Epithelial cell of esophagus (primary cell): ENCODE measurements around the gene TMEFF2.

ENCODE experiments used
- DNase-seq: peaks from one replicate; pipeline ENCODE4 v3.0.0; 2010; ENCODE audit warnings: low read depth
- H3K4me3 ChIP-seq: 2 replicates; pipeline ENCODE4 v1.5.1; 2011; ENCODE audit warnings: mild to moderate bottlenecking, low read length, control low read depth
- TF ChIP-seq, protein P1 (sequence below): IDR thresholded peaks from 2 replicates; pipeline ENCODE4 v1.5.1; 2011; ENCODE audit warnings: low read depth, mild to moderate bottlenecking, low read length, control low read depth, inconsistent platforms; ENCODE audit not compliant: insufficient read depth; ENCODE audit errors: missing control alignments

The TMEFF2 gene

DNA sequence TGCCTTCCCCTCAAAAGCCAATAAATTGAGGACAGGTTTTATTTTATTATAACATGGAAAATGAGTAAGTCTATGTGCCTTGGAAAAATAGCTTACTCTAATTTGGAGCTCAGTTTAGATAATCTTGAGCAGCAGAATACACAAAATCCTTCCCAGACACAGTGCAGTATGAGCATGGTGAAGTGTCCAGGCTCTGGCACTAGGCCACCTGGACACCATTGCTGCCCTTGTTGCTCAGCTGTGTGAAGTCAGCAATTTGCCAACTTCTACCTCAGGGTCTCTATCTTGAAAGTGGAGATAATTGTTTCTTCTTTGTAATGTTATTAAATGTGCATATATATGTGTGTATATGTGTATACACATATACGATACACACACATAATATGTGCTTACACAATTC is 242.9 kb downstream of the TMEFF2 start:
- H3K4me3 ChIP-seq: no peak overlapping the region
- TF ChIP-seq, protein P1, sequence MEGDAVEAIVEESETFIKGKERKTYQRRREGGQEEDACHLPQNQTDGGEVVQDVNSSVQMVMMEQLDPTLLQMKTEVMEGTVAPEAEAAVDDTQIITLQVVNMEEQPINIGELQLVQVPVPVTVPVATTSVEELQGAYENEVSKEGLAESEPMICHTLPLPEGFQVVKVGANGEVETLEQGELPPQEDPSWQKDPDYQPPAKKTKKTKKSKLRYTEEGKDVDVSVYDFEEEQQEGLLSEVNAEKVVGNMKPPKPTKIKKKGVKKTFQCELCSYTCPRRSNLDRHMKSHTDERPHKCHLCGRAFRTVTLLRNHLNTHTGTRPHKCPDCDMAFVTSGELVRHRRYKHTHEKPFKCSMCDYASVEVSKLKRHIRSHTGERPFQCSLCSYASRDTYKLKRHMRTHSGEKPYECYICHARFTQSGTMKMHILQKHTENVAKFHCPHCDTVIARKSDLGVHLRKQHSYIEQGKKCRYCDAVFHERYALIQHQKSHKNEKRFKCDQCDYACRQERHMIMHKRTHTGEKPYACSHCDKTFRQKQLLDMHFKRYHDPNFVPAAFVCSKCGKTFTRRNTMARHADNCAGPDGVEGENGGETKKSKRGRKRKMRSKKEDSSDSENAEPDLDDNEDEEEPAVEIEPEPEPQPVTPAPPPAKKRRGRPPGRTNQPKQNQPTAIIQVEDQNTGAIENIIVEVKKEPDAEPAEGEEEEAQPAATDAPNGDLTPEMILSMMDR: no peak
- no peak for DNase-seq

DNA sequence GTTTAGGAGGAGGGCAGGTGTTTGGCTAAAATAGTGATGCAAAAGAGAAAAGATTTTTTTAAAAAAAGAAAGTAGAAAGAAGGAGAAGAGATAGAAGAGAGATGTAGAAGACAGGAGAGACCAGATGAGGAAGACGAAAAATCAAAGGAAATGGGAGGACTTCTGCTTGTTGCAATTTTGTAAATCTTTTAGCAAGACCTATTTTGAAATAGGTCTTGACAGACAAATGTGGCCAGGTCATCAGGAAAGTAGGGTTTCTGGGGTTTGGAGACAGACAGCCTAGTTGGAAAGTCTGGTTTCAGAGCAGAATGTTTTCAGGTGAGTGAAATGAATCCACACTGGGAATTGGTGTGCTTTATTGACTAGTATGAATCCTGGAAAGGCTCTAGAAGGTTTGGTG is 243.4 kb downstream of the TMEFF2 start:
- DNase-seq: no peak
- no peak overlapping the region for H3K4me3 ChIP-seq
- TF ChIP-seq, protein P1: no peak

DNA sequence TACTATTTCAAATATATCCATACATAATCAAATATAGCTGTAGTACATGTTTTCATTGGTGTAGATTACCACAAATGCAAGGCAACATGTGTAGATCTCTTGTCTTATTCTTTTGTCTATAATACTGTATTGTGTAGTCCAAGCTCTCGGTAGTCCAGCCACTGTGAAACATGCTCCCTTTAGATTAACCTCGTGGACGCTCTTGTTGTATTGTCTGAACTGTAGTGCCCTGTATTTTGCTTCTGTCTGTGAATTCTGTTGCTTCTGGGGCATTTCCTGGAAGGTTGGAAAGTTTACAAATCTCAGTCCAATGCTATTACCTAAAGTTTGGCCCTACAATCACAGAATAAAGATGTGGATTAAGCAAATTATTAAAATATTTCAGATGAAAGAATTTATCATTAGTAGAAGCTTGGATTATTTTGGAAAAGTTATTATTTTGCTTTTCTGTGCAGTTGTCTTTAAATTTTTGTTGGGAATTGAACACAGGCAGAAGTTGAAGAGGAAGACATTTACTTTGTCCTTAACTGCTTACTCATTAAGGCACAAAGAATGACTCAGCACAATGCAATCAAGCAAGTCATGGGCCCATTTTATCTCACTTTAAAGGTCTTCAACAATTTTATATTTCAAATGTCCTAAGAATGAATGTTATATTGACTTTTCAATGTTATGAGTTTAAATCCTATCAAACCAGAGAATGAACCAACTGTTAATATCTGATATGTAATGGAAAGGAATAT is 244.4 kb downstream of the TMEFF2 start:
- TF ChIP-seq, protein P1: no peak
- DNase-seq: peak; percentile 49
- H3K4me3 ChIP-seq: no peak overlapping the region

DNA sequence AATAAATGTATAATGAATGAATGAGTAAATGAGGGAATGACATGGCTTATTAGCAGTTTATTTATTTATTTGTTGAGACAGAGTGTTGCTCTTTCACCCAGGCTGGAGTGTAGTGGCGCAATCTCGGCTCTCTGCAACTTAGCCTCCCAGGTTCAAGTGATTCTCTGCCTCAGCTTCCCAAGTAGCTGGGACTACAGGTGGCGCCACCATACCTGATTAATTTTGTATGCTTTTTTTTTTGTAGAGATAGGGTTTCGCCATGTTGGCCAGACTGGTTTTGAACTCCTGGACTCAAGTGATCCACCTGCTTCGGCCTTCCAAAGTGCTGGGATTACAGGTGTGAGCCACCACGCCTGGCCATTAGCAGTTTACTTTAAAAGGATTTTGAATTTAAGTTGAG is 247.5 kb downstream of the TMEFF2 start:
- no peak for DNase-seq
- no peak overlapping the region for H3K4me3 ChIP-seq
- TF ChIP-seq, protein P1: no peak

DNA sequence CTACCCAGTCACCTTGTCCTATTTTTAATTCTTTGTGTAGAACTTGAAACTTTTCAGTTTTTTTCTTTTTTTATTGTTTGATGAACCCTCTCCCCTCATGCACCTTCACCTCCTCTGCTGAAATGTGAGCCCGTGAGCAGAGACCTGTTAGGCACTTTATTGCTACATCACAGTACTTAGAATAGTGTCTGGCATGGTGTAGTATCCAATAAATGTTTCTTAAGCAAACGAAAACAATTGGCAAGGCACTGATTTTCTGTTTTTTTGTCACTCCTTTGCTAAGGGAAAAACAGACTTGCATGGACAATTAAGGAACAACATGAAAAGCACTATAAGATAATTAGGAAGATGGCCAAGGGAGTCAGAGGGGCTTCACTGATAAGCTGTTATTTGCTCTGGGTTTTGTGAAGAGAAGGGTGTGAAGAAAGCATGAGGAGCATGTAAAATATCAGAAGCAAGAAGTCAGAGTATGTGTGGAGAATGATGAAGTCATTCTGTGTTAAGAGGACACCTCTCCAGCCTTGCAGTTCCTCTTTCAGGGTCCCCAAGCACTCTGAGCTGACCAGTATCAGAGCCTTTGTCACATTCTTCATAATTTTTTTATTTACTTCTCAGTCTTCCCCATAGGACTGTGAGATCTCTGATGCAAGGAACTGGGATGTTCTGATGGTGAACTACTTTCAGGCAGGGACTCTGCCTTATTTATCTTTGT is 248.1 kb downstream of the TMEFF2 start:
- DNase-seq: no peak
- TF ChIP-seq, protein P1: no peak
- H3K4me3 ChIP-seq: no peak overlapping the region

DNA sequence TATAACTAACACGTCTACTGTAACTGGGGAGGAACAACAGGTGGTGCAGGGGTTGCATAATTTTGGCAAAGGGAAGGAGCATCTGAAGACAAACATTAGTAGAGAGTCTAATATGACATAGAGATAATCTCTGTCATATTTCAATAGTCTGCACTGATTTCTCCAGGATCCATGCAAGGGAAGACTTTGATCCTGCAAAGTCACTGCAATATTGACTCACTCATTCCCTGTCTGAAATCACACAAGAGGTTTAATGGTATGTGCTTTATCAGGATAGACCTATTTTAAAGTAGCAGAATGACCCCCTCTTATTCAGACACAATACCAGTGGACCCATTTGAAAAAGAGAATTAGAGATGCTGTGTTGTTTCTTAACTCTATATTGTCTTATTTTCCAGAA is 249.1 kb downstream of the TMEFF2 start:
- TF ChIP-seq, protein P1: no peak
- H3K4me3 ChIP-seq: no peak overlapping the region
- no peak for DNase-seq
